Umbilical cord (tissue), 2 donors: ENCODE data around the gene ATP5F1C. TPM values are rescaled to one million over a fixed set of nuclear protein-coding genes. Genes with fewer than 3 reads are reported as not detected.
A peak's percentile ranks its signal among the peaks of the same experiment; 100 is the strongest.

Experiments
- DNase-seq: peaks from one replicate; pipeline ENCODE4 v3.0.0-alpha.2; 2015; ENCODE audit warnings: low spot score
- total RNA-seq: library from RNA; depleted of rRNA; stranded (reverse); fragments of >200 nt; gene quantifications from one replicate; pipeline ENCODE4 v1.2.3, GENCODE V29; 2014; ENCODE audit warnings: low replicate concordance; ENCODE audit not compliant: insufficient read depth

Gene ATP5F1C
- total RNA-seq, 1 donor from 2014 or later = 177 TPM

GRCh38 chr10:7853226-7853842 is 65.4 kb downstream of the ATP5F1C start:
- no peak for DNase-seq

GRCh38 chr10:7853890-7854289 is 65.9 kb downstream of the ATP5F1C start:
- no peak for DNase-seq

DNA sequence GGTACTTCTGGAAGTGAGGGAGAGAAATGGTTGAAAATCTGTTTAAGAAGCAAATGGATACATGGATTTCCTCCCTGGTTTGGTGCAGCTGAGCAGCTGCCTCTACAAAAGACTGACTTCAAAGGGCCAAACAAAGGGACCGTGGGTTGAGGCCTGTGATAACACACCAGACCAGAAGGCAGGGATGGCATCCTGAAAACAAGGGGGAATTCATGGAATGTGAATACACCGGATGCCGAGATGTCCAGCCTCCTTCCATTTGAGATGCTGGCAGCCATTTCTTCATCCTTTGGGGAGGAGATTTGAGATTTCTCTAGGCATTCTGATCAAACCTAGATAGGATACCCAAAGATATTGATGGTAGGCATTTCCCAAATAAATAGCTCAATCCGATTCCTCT is 67.2 kb downstream of the ATP5F1C start:
- DNase-seq = no peak

DNA sequence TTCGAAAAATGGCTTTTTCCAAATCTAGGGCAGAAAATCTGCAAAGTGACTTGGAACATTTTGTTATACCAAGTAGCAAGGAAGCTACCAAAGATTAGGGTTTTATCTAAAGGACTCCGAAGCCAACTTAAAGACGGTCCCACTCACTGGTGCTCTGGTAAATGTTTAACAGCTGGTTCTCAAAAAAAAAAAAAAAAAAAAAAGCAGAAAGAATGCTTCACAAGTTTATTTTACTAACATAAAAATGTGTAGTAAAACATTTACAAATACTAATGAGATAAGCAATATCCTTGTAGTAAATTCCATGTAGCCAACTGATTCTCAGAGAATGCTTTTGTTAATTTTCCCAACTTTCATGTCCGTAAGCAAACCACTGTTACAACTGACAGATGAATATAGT is 68.7 kb downstream of the ATP5F1C start:
- peak; percentile 55 for DNase-seq

GRCh38 chr10:7857262-7857661 is 69.3 kb downstream of the ATP5F1C start:
- DNase-seq = peak; percentile 6

Other genes with a start within 250 kb of the ATP5F1C start
- gene ITIH5, start 121.2 kb upstream of the ATP5F1C start, total RNA-seq = 72.5 TPM
- not detected for gene ITIH2, start 84.9 kb upstream of the ATP5F1C start, total RNA-seq
- gene KIN, start 184 bp upstream of the ATP5F1C start, total RNA-seq = 10.1 TPM
- 4.6 TPM for gene TAF3, start 30.3 kb downstream of the ATP5F1C start, total RNA-seq